Esophagus muscularis mucosa (tissue), 3 donors: ENCODE data around the gene IFT122.

ENCODE experiments used
- POLR2A ChIP-seq: fragments of 450-650 bp; IDR thresholded peaks from one replicate; pipeline ENCODE4 v1.6.1; 2017; ENCODE audit warnings: antibody characterized with exemption, moderate library complexity, mild to moderate bottlenecking, low read depth
- POLR2AphosphoS5 ChIP-seq, 2 donors: sonication (generic); formaldehyde crosslinking; IDR thresholded peaks; one replicate each; pipeline ENCODE4 v1.6.1; 2017; ENCODE audit warnings: antibody characterized with exemption in 2 of 2
- TF ChIP-seq, protein P1 (sequence below), 3 experiments: fragments of 200-600 bp in 2 of 3; fragments of 450-650 bp in 1 of 3; sonication (generic) in 2 of 3; IDR thresholded peaks; one replicate each; pipeline ENCODE4 v1.5.1; 2017 to 2019; ENCODE audit warnings: antibody characterized with exemption in 3 of 3, mild to moderate bottlenecking in 2 of 3, moderate library complexity in 1 of 3

DNA sequence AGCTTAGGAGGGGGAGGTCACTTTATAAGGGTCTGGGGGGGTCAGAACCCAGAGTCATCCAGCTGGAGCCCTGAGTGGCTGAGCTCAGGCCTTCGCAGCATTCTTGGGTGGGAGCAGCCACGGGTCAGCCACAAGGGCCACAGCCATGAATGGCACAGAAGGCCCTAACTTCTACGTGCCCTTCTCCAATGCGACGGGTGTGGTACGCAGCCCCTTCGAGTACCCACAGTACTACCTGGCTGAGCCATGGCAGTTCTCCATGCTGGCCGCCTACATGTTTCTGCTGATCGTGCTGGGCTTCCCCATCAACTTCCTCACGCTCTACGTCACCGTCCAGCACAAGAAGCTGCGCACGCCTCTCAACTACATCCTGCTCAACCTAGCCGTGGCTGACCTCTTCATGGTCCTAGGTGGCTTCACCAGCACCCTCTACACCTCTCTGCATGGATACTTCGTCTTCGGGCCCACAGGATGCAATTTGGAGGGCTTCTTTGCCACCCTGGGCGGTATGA is 88.6 kb downstream of the IFT122 start, which contains the start of gene RHO:
- no peak for TF ChIP-seq POLR2AphosphoS5 (IDR thresholded peaks at IDR 0.05)
- TF ChIP-seq, protein P1, sequence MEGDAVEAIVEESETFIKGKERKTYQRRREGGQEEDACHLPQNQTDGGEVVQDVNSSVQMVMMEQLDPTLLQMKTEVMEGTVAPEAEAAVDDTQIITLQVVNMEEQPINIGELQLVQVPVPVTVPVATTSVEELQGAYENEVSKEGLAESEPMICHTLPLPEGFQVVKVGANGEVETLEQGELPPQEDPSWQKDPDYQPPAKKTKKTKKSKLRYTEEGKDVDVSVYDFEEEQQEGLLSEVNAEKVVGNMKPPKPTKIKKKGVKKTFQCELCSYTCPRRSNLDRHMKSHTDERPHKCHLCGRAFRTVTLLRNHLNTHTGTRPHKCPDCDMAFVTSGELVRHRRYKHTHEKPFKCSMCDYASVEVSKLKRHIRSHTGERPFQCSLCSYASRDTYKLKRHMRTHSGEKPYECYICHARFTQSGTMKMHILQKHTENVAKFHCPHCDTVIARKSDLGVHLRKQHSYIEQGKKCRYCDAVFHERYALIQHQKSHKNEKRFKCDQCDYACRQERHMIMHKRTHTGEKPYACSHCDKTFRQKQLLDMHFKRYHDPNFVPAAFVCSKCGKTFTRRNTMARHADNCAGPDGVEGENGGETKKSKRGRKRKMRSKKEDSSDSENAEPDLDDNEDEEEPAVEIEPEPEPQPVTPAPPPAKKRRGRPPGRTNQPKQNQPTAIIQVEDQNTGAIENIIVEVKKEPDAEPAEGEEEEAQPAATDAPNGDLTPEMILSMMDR (IDR thresholded peaks at IDR 0.05) = no peak
- no peak for TF ChIP-seq POLR2A
